Neural cell (in vitro differentiated cells): ENCODE measurements around the gene TMEM255B. TPM values are rescaled to one million over a fixed set of nuclear protein-coding genes. Genes with fewer than 3 reads are reported as not detected.

Experiments
- H2AFZ ChIP-seq: fragments of 200-600, 300-800 bp; sonication (generic), shearing (Covaris generic); 2 replicates; pipeline ENCODE4 v1.6.0; 2014; ENCODE audit warnings: low read depth, mild to moderate bottlenecking, antibody characterized with exemption, low read length, moderate library complexity
- H3F3A ChIP-seq: fragments of 200-600 bp; shearing (Covaris generic); 2 replicates; pipeline ENCODE4 v1.6.1; 2016; ENCODE audit warnings: mild to moderate bottlenecking, moderate library complexity, mixed read lengths, antibody characterized with exemption, low read length; ENCODE audit not compliant: insufficient read depth, poor library complexity, severe bottlenecking
- H3K27ac ChIP-seq: fragments of 200-600, 300-800 bp; sonication (generic), shearing (Covaris generic); 2 replicates; pipeline ENCODE4 v1.5.1; 2014; ENCODE audit warnings: mild to moderate bottlenecking, low read length, moderate library complexity
- H3K27me3 ChIP-seq: fragments of 300-800, 200-600 bp; sonication (generic), shearing (Covaris generic); 2 replicates; pipeline ENCODE4 v1.6.0; 2014; ENCODE audit warnings: mild to moderate bottlenecking, low read depth, low read length, moderate library complexity; ENCODE audit not compliant: insufficient read depth
- H3K36me3 ChIP-seq: fragments of 300-800, 200-600 bp; sonication (generic), shearing (Covaris generic); 2 replicates; pipeline ENCODE4 v1.5.1; 2014; ENCODE audit warnings: mild to moderate bottlenecking, antibody characterized with exemption, low read length, moderate library complexity; ENCODE audit not compliant: insufficient read depth
- H3K4me2 ChIP-seq: fragments of 300-800, 200-600 bp; sonication (generic), shearing (Covaris generic); 2 replicates; pipeline ENCODE4 v1.6.0; 2014; ENCODE audit warnings: mild to moderate bottlenecking, low read length
- H3K4me3 ChIP-seq: fragments of 300-800, 200-600 bp; sonication (generic), shearing (Covaris generic); 2 replicates; pipeline ENCODE4 v1.5.1; 2014; ENCODE audit warnings: mild to moderate bottlenecking, low read length, moderate library complexity
- H3K79me2 ChIP-seq: fragments of 200-600 bp; shearing (Covaris generic); replicated peaks from 2 replicates; pipeline ENCODE4 v1.6.0; 2014; ENCODE audit warnings: mild to moderate bottlenecking, low read length, moderate library complexity; ENCODE audit not compliant: insufficient read depth
- H3K9ac ChIP-seq: fragments of 300-800, 200-600 bp; sonication (generic), shearing (Covaris generic); 2 replicates; pipeline ENCODE4 v1.6.1; 2016; ENCODE audit warnings: mild to moderate bottlenecking, low read length, mixed read lengths
- H3K9me2 ChIP-seq: fragments of 200-600 bp; shearing (Covaris generic); 2 replicates; pipeline ENCODE4 v1.6.1; 2016; ENCODE audit warnings: mild to moderate bottlenecking, low read length, mixed read lengths; ENCODE audit not compliant: insufficient read depth
- H3K9me3 ChIP-seq: fragments of 200-600, 300-800 bp; sonication (generic), shearing (Covaris generic); 2 replicates; pipeline ENCODE4 v1.6.1; 2016; ENCODE audit warnings: mild to moderate bottlenecking, mixed run types, low read length, moderate library complexity, mixed read lengths
- H4K20me1 ChIP-seq: fragments of 200-600 bp; shearing (Covaris generic); 2 replicates; pipeline ENCODE4 v1.6.1; 2016; ENCODE audit warnings: mild to moderate bottlenecking, mixed run types; ENCODE audit not compliant: insufficient read depth
- CTCF ChIP-seq: fragments of 450-650 bp; IDR thresholded peaks from 2 replicates; pipeline ENCODE4 v1.5.1; 2014; ENCODE audit warnings: antibody characterized with exemption, mild to moderate bottlenecking, moderate library complexity; ENCODE audit not compliant: poor library complexity, severe bottlenecking
- EP300 ChIP-seq: fragments of 450-650 bp; conservative IDR thresholded peaks from 2 replicates; pipeline ENCODE4 v1.6.1; 2014; ENCODE audit warnings: antibody characterized with exemption, mild to moderate bottlenecking, moderate library complexity; ENCODE audit not compliant: poor library complexity, severe bottlenecking
- EZH2 ChIP-seq: fragments of 200-600, 300-800 bp; shearing (Covaris generic), sonication (generic); IDR thresholded peaks from 2 replicates; pipeline ENCODE4 v1.6.1; 2014; ENCODE audit warnings: antibody characterized with exemption, low read length, borderline replicate concordance, mild to moderate bottlenecking; ENCODE audit not compliant: insufficient read depth, poor library complexity, severe bottlenecking
- MXI1 ChIP-seq: fragments of 450-650 bp; conservative IDR thresholded peaks from 2 replicates; pipeline ENCODE4 v1.6.1; 2014; ENCODE audit warnings: antibody characterized with exemption, mild to moderate bottlenecking; ENCODE audit not compliant: poor library complexity, severe bottlenecking
- POLR2AphosphoS5 ChIP-seq: IDR thresholded peaks from 2 replicates; pipeline ENCODE4 v1.6.1; 2012
- RAD21 ChIP-seq: fragments of 450-650 bp; conservative IDR thresholded peaks from 2 replicates; pipeline ENCODE4 v1.6.1; 2014; ENCODE audit warnings: antibody characterized with exemption, mild to moderate bottlenecking, moderate library complexity
- REST ChIP-seq: IDR thresholded peaks from 2 replicates; pipeline ENCODE4 v1.6.1; 2012; ENCODE audit warnings: borderline replicate concordance
- SMC3 ChIP-seq: fragments of 450-650 bp; conservative IDR thresholded peaks from 2 replicates; pipeline ENCODE4 v1.6.1; 2014; ENCODE audit warnings: antibody characterized with exemption, mild to moderate bottlenecking, moderate library complexity; ENCODE audit not compliant: poor library complexity
- TAF1 ChIP-seq: IDR thresholded peaks from 2 replicates; pipeline ENCODE4 v1.6.1; 2012; ENCODE audit warnings: low read depth
- polyA plus RNA-seq: library from polyadenylated mRNA; depleted of rRNA; stranded (reverse); fragments of >200 nt; gene quantifications from 2 replicates; pipeline ENCODE4 v1.2.3, GENCODE V29; 2014

TMEM255B gene
- polyA plus RNA-seq, 1 donor from 2014 or later, result not detected

- no peak overlapping the region for H3K27ac ChIP-seq
- no peak overlapping the region for H3K9ac ChIP-seq
- H3K36me3 ChIP-seq, result no peaks in the 10 kb centered on the region
- H3K27me3 ChIP-seq, result no peaks in the 10 kb centered on the region
- TF ChIP-seq TAF1 (no peak), EP300 (no peak), EZH2 (no peak), REST (no peak), MXI1 (no peak), CTCF (no peak), RAD21 (no peak), SMC3 (no peak), POLR2AphosphoS5 (no peak)
- no peaks in the 10 kb centered on the region for H3K9me3 ChIP-seq
- H2AFZ ChIP-seq, result no peak overlapping the region
- H3K4me2 ChIP-seq, result no peak overlapping the region
- no peaks in the 10 kb centered on the region for H3K9me2 ChIP-seq
- no peaks in the 10 kb centered on the region for H3K79me2 ChIP-seq
- no peak overlapping the region for H3K4me3 ChIP-seq
- H4K20me1 ChIP-seq, result no peaks in the 10 kb centered on the region
- no peaks in the 10 kb centered on the region for H3F3A ChIP-seq
Observed at GRCh38 chr13:113822266-113822665, 63.2 kb downstream of the TMEM255B start.

GRCh38 chr13:113822956-113823744 is 64.1 kb downstream of the TMEM255B start:
- Histone ChIP-seq H3K4me2 (no peak overlapping the region), H3K27ac (no peak overlapping the region), H3K79me2 (no peaks in the 10 kb centered on the region), H2AFZ (no peak overlapping the region), H4K20me1 (no peaks in the 10 kb centered on the region), H3K4me3 (no peak overlapping the region), H3K27me3 (no peaks in the 10 kb centered on the region), H3K9ac (no peak overlapping the region), H3K9me3 (no peaks in the 10 kb centered on the region), H3F3A (no peaks in the 10 kb centered on the region), H3K9me2 (no peaks in the 10 kb centered on the region), H3K36me3 (no peaks in the 10 kb centered on the region)
- TF ChIP-seq MXI1 (no peak), RAD21 (no peak), SMC3 (no peak), TAF1 (no peak), REST (no peak), CTCF (no peak), POLR2AphosphoS5 (no peak), EP300 (no peak), EZH2 (no peak)
